HepG2 (cell line): ENCODE measurements around the gene CRTC2. TPM values are rescaled to one million over a fixed set of nuclear protein-coding genes. Genes with fewer than 3 reads are reported as not detected.

Experiments
- AGO1 ChIP-seq: fragments of 200-400 bp; formaldehyde crosslinking; IDR thresholded peaks from 2 replicates; pipeline ENCODE4 v1.6.1; 2017; ENCODE audit warnings: mild to moderate bottlenecking, low read depth, low read length, moderate library complexity; ENCODE audit not compliant: poor library complexity, severe bottlenecking
- BRCA1 ChIP-seq: sonication (generic); formaldehyde crosslinking; IDR thresholded peaks from 2 replicates; pipeline ENCODE4 v1.4.0; 2020; ENCODE audit warnings: missing genetic modification reagents
- CC2D1A ChIP-seq: sonication (generic); formaldehyde crosslinking; IDR thresholded peaks from 2 replicates; pipeline ENCODE4 v1.8.1; 2023; ENCODE audit warnings: mild to moderate bottlenecking, missing genetic modification reagents
- CEBPB ChIP-seq: IDR thresholded peaks from 2 replicates; pipeline ENCODE4 v1.6.1; 2011; ENCODE audit warnings: low read depth, low read length, improper control_type of control experiment, borderline replicate concordance
- DNMT3B ChIP-seq: conservative IDR thresholded peaks from 2 replicates; pipeline ENCODE4 v1.6.1; 2016; ENCODE audit warnings: missing biosample characterization, control low read depth
- GMEB1 ChIP-seq: sonication (generic); formaldehyde crosslinking; IDR thresholded peaks from 2 replicates; pipeline ENCODE4 v1.5.1; 2020; ENCODE audit warnings: missing genetic modification reagents, mild to moderate bottlenecking, borderline replicate concordance
- HDAC2 ChIP-seq: sonication (generic); formaldehyde crosslinking; IDR thresholded peaks from 2 replicates; pipeline ENCODE4 v1.4.0; 2020; ENCODE audit warnings: missing genetic modification reagents
- KLF6 ChIP-seq: IDR thresholded peaks from 2 replicates; pipeline ENCODE4 v1.8.0; 2016; ENCODE audit warnings: missing biosample characterization, missing genetic modification reagents
- NCOA5 ChIP-seq: sonication (generic); formaldehyde crosslinking; IDR thresholded peaks from 2 replicates; pipeline ENCODE4 v1.4.0; 2020; ENCODE audit warnings: missing genetic modification reagents
- NR2F6 ChIP-seq, 2 experiments: IDR thresholded peaks; 2 replicates each; pipeline ENCODE4 v1.6.1; 2016; ENCODE audit warnings: antibody characterized with exemption in 1 of 2, mild to moderate bottlenecking in 1 of 2
- PHF21A ChIP-seq: sonication (generic); formaldehyde crosslinking; IDR thresholded peaks from 2 replicates; pipeline ENCODE4 v1.5.0; 2020; ENCODE audit warnings: mild to moderate bottlenecking, missing genetic modification reagents
- POLR2A ChIP-seq, 2 experiments: IDR thresholded peaks; 2 replicates each; pipeline ENCODE4 v1.6.1; 2011; ENCODE audit warnings: low read depth in 2 of 2, low read length in 2 of 2, mild to moderate bottlenecking in 1 of 2, moderate library complexity in 1 of 2; ENCODE audit not compliant: insufficient read depth in 1 of 2
- TFAP4 ChIP-seq: sonication (generic); IDR thresholded peaks from 2 replicates; pipeline ENCODE4 v1.6.1; 2016; ENCODE audit warnings: low read depth, borderline replicate concordance
- ZBTB25 ChIP-seq: IDR thresholded peaks from 2 replicates; pipeline ENCODE4 v1.6.1; 2018; ENCODE audit warnings: missing genetic modification reagents
- ZNF138 ChIP-seq: sonication (generic); formaldehyde crosslinking; IDR thresholded peaks from 2 replicates; pipeline ENCODE4 v1.5.0; 2020; ENCODE audit warnings: mild to moderate bottlenecking, low read depth, missing genetic modification reagents
- ZNF224 ChIP-seq: sonication (generic); formaldehyde crosslinking; IDR thresholded peaks from 2 replicates; pipeline ENCODE4 v1.5.0; 2020; ENCODE audit warnings: mild to moderate bottlenecking, missing genetic modification reagents
- ZNF333 ChIP-seq: sonication (generic); formaldehyde crosslinking; IDR thresholded peaks from 2 replicates; pipeline ENCODE4 v1.4.0; 2020; ENCODE audit warnings: mild to moderate bottlenecking, missing genetic modification reagents, borderline replicate concordance
- ZNF430 ChIP-seq: sonication (generic); formaldehyde crosslinking; IDR thresholded peaks from 2 replicates; pipeline ENCODE4 v1.9.0; 2021; ENCODE audit warnings: mild to moderate bottlenecking, missing genetic modification reagents
- ZNF607 ChIP-seq: sonication (generic); formaldehyde crosslinking; IDR thresholded peaks from 2 replicates; pipeline ENCODE4 v1.5.1; 2020; ENCODE audit warnings: missing genetic modification reagents, mild to moderate bottlenecking, borderline replicate concordance
- ZNF841 ChIP-seq: sonication (generic); formaldehyde crosslinking; IDR thresholded peaks from 2 replicates; pipeline ENCODE4 v1.8.1; 2023; ENCODE audit warnings: missing genetic modification reagents, borderline replicate concordance
- polyA plus RNA-seq, 8 experiments: library from polyadenylated mRNA; depleted of rRNA in 3 of 8; stranded (reverse) in 7 of 8; unstranded in 1 of 8; fragments of >200 nt; fragmentation: Illumina TruSeq in 4 of 8; extraction: Trizol in 4 of 8; gene quantifications; 2 replicates each; pipeline versions ENCODE4 v1.2.1 to v1.2.3, GENCODE V29; 2011 to 2016; ENCODE audit warnings: low read depth in 4 of 8, missing spikeins in 1 of 8, mixed read lengths in 1 of 8; ENCODE audit not compliant: insufficient read depth in 1 of 8
- total RNA-seq, 5 experiments: library from RNA; depleted of rRNA; stranded (reverse); fragments of >200 nt; fragmentation: Illumina TruSeq; extraction: Trizol; gene quantifications; 2 replicates each; pipeline ENCODE4 v1.2.3, GENCODE V29; 2016; ENCODE audit warnings: low read depth in 1 of 5
- TF ChIP-seq, protein P1 (sequence below): IDR thresholded peaks from 2 replicates; pipeline ENCODE4 v1.6.1; 2016; ENCODE audit warnings: low read depth, control low read depth

The CRTC2 gene
- total and polyA plus RNA-seq, 2 of the 13 experiments (the other 11 are each of a cell fraction or from before 2014, with no cell fraction given): 6.1 to 26.7 TPM

- TF ChIP-seq ZBTB25 (CRISPR knock-in tag): peak; percentile 85
- TF ChIP-seq BRCA1 (CRISPR knock-in tag): 0 out of 2 replicates have a peak, but pooled peaks have one; percentile 84
- peak; percentile 93 for TF ChIP-seq PHF21A (CRISPR knock-in tag)
- peak; percentile 43; the same call in 1 of the 2 replicates for TF ChIP-seq NR2F6 (IDR thresholded peaks at IDR 0.05)
- TF ChIP-seq NR2F6 (CRISPR knock-in tag; IDR thresholded peaks at IDR 0.05): peak; percentile 86
- peak; percentile 71; the same call in 1 of the 2 replicates for TF ChIP-seq ZNF224 (CRISPR knock-in tag)
- TF ChIP-seq DNMT3B (CRISPR knock-in tag): no peak
- 0 out of 2 replicates have a peak, but pooled peaks have one; percentile 60 for TF ChIP-seq ZNF841
- peak; percentile 45; the same call in 1 of the 2 replicates for TF ChIP-seq HDAC2 (CRISPR knock-in tag)
- TF ChIP-seq ZNF607 (CRISPR knock-in tag): peak; percentile 88
- TF ChIP-seq TFAP4: peak; percentile 56; the same call in 1 of the 2 replicates
- TF ChIP-seq AGO1: peak; percentile 79
- TF ChIP-seq, protein P1, sequence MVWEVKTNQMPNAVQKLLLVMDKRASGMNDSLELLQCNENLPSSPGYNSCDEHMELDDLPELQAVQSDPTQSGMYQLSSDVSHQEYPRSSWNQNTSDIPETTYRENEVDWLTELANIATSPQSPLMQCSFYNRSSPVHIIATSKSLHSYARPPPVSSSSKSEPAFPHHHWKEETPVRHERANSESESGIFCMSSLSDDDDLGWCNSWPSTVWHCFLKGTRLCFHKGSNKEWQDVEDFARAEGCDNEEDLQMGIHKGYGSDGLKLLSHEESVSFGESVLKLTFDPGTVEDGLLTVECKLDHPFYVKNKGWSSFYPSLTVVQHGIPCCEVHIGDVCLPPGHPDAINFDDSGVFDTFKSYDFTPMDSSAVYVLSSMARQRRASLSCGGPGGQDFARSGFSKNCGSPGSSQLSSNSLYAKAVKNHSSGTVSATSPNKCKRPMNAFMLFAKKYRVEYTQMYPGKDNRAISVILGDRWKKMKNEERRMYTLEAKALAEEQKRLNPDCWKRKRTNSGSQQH (CRISPR knock-in tag): peak; percentile 50; the same call in 1 of the 2 replicates
- peak; percentile 93 to 96 for TF ChIP-seq POLR2A (IDR thresholded peaks at IDR 0.05; ENCODE audit: insufficient read depth in 1 of 2, low read depth in 2 of 2, low read length in 2 of 2)
- TF ChIP-seq KLF6 (CRISPR knock-in tag): peak; percentile 86
- TF ChIP-seq GMEB1 (CRISPR knock-in tag): peak; percentile 56; the same call in 1 of the 2 replicates
- peak; percentile 85; the same call in 1 of the 2 replicates for TF ChIP-seq ZNF430
- no peak for TF ChIP-seq NCOA5 (CRISPR knock-in tag)
- no peak; the same call in 1 of the 2 replicates for TF ChIP-seq CEBPB
- 0 out of 2 replicates have a peak, but pooled peaks have one; percentile 43 for TF ChIP-seq ZNF138 (CRISPR knock-in tag)
- 0 out of 2 replicates have a peak, but pooled peaks have one; percentile 13 for TF ChIP-seq ZNF333 (CRISPR knock-in tag)
- no peak for TF ChIP-seq CC2D1A (CRISPR knock-in tag)
Observed at GRCh38 chr1:153967107-153967999, 8.9 kb upstream of the CRTC2 start, which contains the start of gene CREB3L4 (continued).
